OCI-LY3 (cell line): Measurements from ENCODE around the gene OR51D1.

Source experiments
- EZH2phosphoT487 ChIP-seq: fragments of 200-600 bp; shearing (Covaris generic); IDR thresholded peaks from 2 replicates; pipeline ENCODE4 v1.6.1; 2018; ENCODE audit warnings: antibody characterized with exemption, mixed run types, low read depth
- TF ChIP-seq, protein P1 (sequence below): fragments of 200-600, 300-600 bp; sonication (generic); IDR thresholded peaks from 2 replicates; pipeline ENCODE4 v1.5.1; 2014; ENCODE audit warnings: antibody characterized with exemption, low read length, low read depth

DNA sequence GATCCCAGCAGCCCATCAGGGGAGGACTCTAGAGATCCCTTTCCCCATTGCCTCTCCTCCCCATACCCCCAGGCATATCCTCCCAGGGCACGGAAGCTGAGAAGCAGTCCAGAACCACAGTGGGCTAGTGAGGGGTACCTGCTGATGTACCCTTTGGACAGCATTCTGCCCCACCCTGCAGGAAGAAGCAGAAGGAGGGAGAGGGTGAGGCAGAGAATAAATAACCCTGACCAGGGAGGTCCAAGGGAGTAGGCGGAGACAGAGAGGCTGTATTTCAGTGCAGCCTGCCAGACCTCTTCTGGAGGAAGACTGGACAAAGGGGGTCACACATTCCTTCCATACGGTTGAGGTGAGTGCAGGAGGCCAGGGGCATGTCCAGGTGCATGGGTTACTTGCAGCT lies 6.4 kb downstream of the OR51D1 start, which contains the start of gene OR51E1:
- TF ChIP-seq, protein P1, sequence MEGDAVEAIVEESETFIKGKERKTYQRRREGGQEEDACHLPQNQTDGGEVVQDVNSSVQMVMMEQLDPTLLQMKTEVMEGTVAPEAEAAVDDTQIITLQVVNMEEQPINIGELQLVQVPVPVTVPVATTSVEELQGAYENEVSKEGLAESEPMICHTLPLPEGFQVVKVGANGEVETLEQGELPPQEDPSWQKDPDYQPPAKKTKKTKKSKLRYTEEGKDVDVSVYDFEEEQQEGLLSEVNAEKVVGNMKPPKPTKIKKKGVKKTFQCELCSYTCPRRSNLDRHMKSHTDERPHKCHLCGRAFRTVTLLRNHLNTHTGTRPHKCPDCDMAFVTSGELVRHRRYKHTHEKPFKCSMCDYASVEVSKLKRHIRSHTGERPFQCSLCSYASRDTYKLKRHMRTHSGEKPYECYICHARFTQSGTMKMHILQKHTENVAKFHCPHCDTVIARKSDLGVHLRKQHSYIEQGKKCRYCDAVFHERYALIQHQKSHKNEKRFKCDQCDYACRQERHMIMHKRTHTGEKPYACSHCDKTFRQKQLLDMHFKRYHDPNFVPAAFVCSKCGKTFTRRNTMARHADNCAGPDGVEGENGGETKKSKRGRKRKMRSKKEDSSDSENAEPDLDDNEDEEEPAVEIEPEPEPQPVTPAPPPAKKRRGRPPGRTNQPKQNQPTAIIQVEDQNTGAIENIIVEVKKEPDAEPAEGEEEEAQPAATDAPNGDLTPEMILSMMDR, result no peak
- TF ChIP-seq EZH2phosphoT487, result no peak
